NCI-H1694 (cell line): ENCODE measurements around the gene ALG2.

ENCODE experiments used
- DNase-seq: peaks from one replicate; lab custom pipeline; 2025; lab: John Stamatoyannopoulos, UW

The ALG2 gene

GRCh38 chr9:99192786-99193465, 28.8 kb downstream of the ALG2 start:
- DNase-seq, result no peak

GRCh38 chr9:99190597-99191283, 31.0 kb downstream of the ALG2 start:
- DNase-seq, result no peak

- no peak for DNase-seq
Observed at GRCh38 chr9:99189887-99190596, 31.7 kb downstream of the ALG2 start.

- DNase-seq, result no peak
Observed at GRCh38 chr9:99189186-99189585, 32.6 kb downstream of the ALG2 start.

- no peak for DNase-seq
Observed at GRCh38 chr9:99187311-99187710, 34.4 kb downstream of the ALG2 start.

- DNase-seq, result peak; percentile 12
Observed at GRCh38 chr9:99185934-99186333, 35.8 kb downstream of the ALG2 start.

GRCh38 chr9:99185348-99185632, 36.5 kb downstream of the ALG2 start:
- no peak for DNase-seq

GRCh38 chr9:99184475-99185347, 37.0 kb downstream of the ALG2 start:
- peak; percentile 97 for DNase-seq

- no peak for DNase-seq
Observed at GRCh38 chr9:99184110-99184474, 37.6 kb downstream of the ALG2 start.

GRCh38 chr9:99183616-99184015, 38.1 kb downstream of the ALG2 start:
- no peak for DNase-seq

- DNase-seq, result no peak
Observed at GRCh38 chr9:99182356-99182755, 39.4 kb downstream of the ALG2 start.

- DNase-seq, result no peak
Observed at GRCh38 chr9:99181621-99182020, 40.1 kb downstream of the ALG2 start.

GRCh38 chr9:99181206-99181605, 40.5 kb downstream of the ALG2 start:
- DNase-seq, result no peak

GRCh38 chr9:99180662-99181061, 41.1 kb downstream of the ALG2 start:
- DNase-seq, result no peak

GRCh38 chr9:99180199-99180598, 41.5 kb downstream of the ALG2 start:
- DNase-seq, result no peak

GRCh38 chr9:99178912-99179872, 42.5 kb downstream of the ALG2 start:
- no peak for DNase-seq

GRCh38 chr9:99177576-99178366, 44.0 kb downstream of the ALG2 start:
- DNase-seq, result no peak

GRCh38 chr9:99176527-99177013, 45.2 kb downstream of the ALG2 start:
- no peak for DNase-seq

GRCh38 chr9:99173570-99174504, 47.9 kb downstream of the ALG2 start:
- DNase-seq, result no peak
